Esophagus squamous epithelium (tissue), 5 donors: ENCODE measurements around the gene HS3ST3B1. TPM values are rescaled to one million over a fixed set of nuclear protein-coding genes. Genes with fewer than 3 reads are reported as not detected.

ENCODE experiments used
- DNase-seq: peaks from one replicate; lab custom pipeline; 2025; lab: John Stamatoyannopoulos, UW
- H3K27ac ChIP-seq, 4 donors: fragments of 200-600 bp; sonication (generic); one replicate each; pipeline ENCODE4 v1.5.1; 2016 to 2019; ENCODE audit warnings: mild to moderate bottlenecking in 1 of 4
- H3K27me3 ChIP-seq, 4 donors: fragments of 200-600 bp; sonication (generic); 1 replicate in 3 of 4; 2 replicates in 1 of 4; pipeline versions ENCODE4 v1.5.1 to v1.6.0; 2017 to 2021; ENCODE audit warnings: antibody characterized with exemption in 1 of 4
- H3K36me3 ChIP-seq, 3 donors: fragments of 200-600 bp; sonication (generic); one replicate each; pipeline ENCODE4 v1.5.1; 2016 to 2019
- H3K4me1 ChIP-seq, 3 donors: fragments of 200-600 bp; sonication (generic); one replicate each; pipeline ENCODE4 v1.5.1; 2017 to 2019
- H3K4me3 ChIP-seq, 4 donors: fragments of 200-600 bp; sonication (generic); 1 replicate in 3 of 4; 2 replicates in 1 of 4; pipeline ENCODE4 v1.5.1; 2016 to 2019; ENCODE audit warnings: mild to moderate bottlenecking in 2 of 4, moderate library complexity in 1 of 4
- H3K9me3 ChIP-seq, 3 donors: fragments of 200-600 bp; sonication (generic); one replicate each; pipeline ENCODE4 v1.5.1; 2016 to 2019
- POLR2A ChIP-seq, 4 donors: fragments of 450-650 bp; IDR thresholded peaks; one replicate each; pipeline ENCODE4 v1.6.1; 2017; ENCODE audit warnings: antibody characterized with exemption in 4 of 4, mild to moderate bottlenecking in 4 of 4, moderate library complexity in 3 of 4
- WGBS, 2 donors: methylation state at CpG; one replicate each; pipeline ENCODE4 v1.1.5; 2018; 5-methylcytosine and 5-hydroxymethylcytosine counted together
- intact Hi-C: fragments of 100-400 bp; cut with DNase I; formaldehyde crosslinking; loops from one replicate; pipeline ENCODE4 v1.15.0; 2022
- total RNA-seq, 4 donors: library from RNA; depleted of rRNA; stranded (reverse); fragments of >200 nt; gene quantifications; one replicate each; pipeline ENCODE4 v1.1.0, GENCODE V29; 2016
- TF ChIP-seq, protein P1 (sequence below), 6 experiments: fragments of 450-650 bp in 4 of 6; fragments of 200-600 bp in 2 of 6; sonication (generic) in 2 of 6; IDR thresholded peaks; one replicate each; pipeline ENCODE4 v1.5.1; 2016 to 2019; ENCODE audit warnings: antibody characterized with exemption in 6 of 6, mild to moderate bottlenecking in 4 of 6, moderate library complexity in 4 of 6
- donor health status: DM: yes; HTN: yes; CAD: no.

The HS3ST3B1 gene
- total RNA-seq, 4 donors from 2014 or later: 5.6 to 7.6 (median 6.4) TPM

- Histone ChIP-seq H3K4me3 (no peak overlapping the region), H3K27ac (no peak overlapping the region), H3K27me3 (peaks cover 0 to 4% (median 0%) of the 10 kb centered on the region in 4 donors), H3K9me3 (no peaks in the 10 kb centered on the region), H3K4me1 (peaks cover 0 to 7% (median 3%) of the 10 kb centered on the region in 3 donors), H3K36me3 (no peaks in the 10 kb centered on the region)
- TF ChIP-seq POLR2A (IDR thresholded peaks at IDR 0.05): no peak
- TF ChIP-seq, protein P1, sequence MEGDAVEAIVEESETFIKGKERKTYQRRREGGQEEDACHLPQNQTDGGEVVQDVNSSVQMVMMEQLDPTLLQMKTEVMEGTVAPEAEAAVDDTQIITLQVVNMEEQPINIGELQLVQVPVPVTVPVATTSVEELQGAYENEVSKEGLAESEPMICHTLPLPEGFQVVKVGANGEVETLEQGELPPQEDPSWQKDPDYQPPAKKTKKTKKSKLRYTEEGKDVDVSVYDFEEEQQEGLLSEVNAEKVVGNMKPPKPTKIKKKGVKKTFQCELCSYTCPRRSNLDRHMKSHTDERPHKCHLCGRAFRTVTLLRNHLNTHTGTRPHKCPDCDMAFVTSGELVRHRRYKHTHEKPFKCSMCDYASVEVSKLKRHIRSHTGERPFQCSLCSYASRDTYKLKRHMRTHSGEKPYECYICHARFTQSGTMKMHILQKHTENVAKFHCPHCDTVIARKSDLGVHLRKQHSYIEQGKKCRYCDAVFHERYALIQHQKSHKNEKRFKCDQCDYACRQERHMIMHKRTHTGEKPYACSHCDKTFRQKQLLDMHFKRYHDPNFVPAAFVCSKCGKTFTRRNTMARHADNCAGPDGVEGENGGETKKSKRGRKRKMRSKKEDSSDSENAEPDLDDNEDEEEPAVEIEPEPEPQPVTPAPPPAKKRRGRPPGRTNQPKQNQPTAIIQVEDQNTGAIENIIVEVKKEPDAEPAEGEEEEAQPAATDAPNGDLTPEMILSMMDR (IDR thresholded peaks at IDR 0.05): no peak
- WGBS, 2 donors: 69 to 85% methylated on average over 4 of the region's 4 CpGs
- DNase-seq: no peak
- intact Hi-C loops: no loop called here
Observed at GRCh38 chr17:14336418-14336817, 35.5 kb downstream of the HS3ST3B1 start.

GRCh38 chr17:14337596-14338079 lies 36.8 kb downstream of the HS3ST3B1 start:
- Histone ChIP-seq H3K36me3 (no peaks in the 10 kb centered on the region), H3K4me1 (peaks cover 0 to 7% (median 3%) of the 10 kb centered on the region in 3 donors), H3K27me3 (peaks cover 0 to 4% (median 0%) of the 10 kb centered on the region in 4 donors), H3K27ac (no peak overlapping the region), H3K4me3 (no peak overlapping the region), H3K9me3 (no peaks in the 10 kb centered on the region)
- no peak for TF ChIP-seq POLR2A (IDR thresholded peaks at IDR 0.05)
- TF ChIP-seq, protein P1 (IDR thresholded peaks at IDR 0.05): no peak
- no peak for DNase-seq
- WGBS, 2 donors: 84 to 94% methylated on average over 3 of the region's 3 CpGs
- intact Hi-C loops: no loop called here

DNA sequence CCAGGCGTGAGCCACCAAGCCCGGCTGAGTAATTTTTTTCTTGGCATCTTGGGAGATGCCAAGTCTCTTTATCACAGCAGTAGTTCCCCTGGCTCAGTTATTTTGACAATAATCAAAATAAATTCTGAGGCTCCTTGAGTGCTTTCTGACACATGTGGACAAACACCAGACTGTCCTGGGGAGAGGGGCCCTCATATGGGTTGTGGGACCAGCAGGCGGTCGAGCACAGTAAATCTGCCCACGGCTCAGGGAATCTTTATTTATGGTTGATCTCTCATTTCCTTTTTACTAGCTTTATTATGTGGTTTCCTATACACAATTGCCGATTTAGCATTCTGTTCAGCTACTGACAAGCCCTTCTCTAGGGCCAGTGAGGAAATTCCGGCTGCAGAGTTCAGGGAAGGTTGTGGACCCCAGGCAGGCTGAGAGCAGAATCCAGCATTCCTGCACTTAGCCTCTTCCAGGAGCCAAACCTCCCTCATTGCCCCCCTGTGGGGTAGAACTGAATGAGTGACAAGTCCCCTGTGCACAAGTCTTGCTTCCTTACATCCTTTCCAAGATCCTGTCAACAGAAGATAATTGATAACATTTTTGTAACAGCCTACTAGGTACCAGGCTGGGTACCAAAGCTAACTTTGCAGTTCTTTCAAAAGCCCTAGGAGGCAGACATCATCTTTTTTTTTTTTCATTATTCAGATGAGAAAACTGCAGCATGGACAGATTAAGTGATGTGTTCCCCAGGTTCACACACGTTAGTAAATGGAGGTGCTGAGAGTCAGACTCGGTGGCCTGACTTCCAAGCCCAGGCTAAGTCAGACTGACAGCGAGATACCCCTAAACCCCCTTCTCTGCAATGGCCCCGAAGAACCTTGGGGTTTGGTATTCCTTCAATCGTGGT lies 40.2 kb downstream of the HS3ST3B1 start:
- H3K27me3 ChIP-seq: peaks cover 0 to 4% (median 0%) of the 10 kb centered on the region in 4 donors
- no peaks in the 10 kb centered on the region for H3K9me3 ChIP-seq
- H3K4me1 ChIP-seq: no peaks in the 10 kb centered on the region
- TF ChIP-seq POLR2A (IDR thresholded peaks at IDR 0.05): no peak
- TF ChIP-seq, protein P1 (IDR thresholded peaks at IDR 0.05): no peak
- H3K4me3 ChIP-seq: no peak overlapping the region
- H3K27ac ChIP-seq: no peak overlapping the region
- 60 to 67% methylated on average over 9 to 12 of the region's 12 CpGs for WGBS, 2 donors
- peaks cover 0 to 5% (median 0%) of the 10 kb centered on the region in 3 donors for H3K36me3 ChIP-seq
- intact Hi-C loops: no loop called here
- DNase-seq: no peak

- no peak overlapping the region for H3K4me3 ChIP-seq
- no peak for TF ChIP-seq POLR2A (IDR thresholded peaks at IDR 0.05)
- TF ChIP-seq, protein P1 (IDR thresholded peaks at IDR 0.05): no peak
- DNase-seq: no peak
- H3K4me1 ChIP-seq: no peaks in the 10 kb centered on the region
- 54 to 58% methylated on average over 5 of the region's 5 CpGs for WGBS, 2 donors
- no peaks in the 10 kb centered on the region for H3K9me3 ChIP-seq
- H3K36me3 ChIP-seq: peaks cover 0 to 13% (median 0%) of the 10 kb centered on the region in 3 donors
- H3K27me3 ChIP-seq: peaks cover 0 to 4% (median 0%) of the 10 kb centered on the region in 4 donors
- intact Hi-C loops: no loop called here
- H3K27ac ChIP-seq: no peak overlapping the region
Observed at GRCh38 chr17:14341866-14342265, 41.0 kb downstream of the HS3ST3B1 start.

GRCh38 chr17:14346801-14347200 lies 45.9 kb downstream of the HS3ST3B1 start:
- H3K27me3 ChIP-seq: no peaks in the 10 kb centered on the region
- no peaks in the 10 kb centered on the region for H3K9me3 ChIP-seq
- H3K36me3 ChIP-seq: peaks cover 0 to 15% (median 0%) of the 10 kb centered on the region in 3 donors
- TF ChIP-seq, protein P1 (IDR thresholded peaks at IDR 0.05): no peak
- TF ChIP-seq POLR2A (IDR thresholded peaks at IDR 0.05): no peak
- DNase-seq: no peak
- no peak overlapping the region for H3K4me3 ChIP-seq
- 20 to 71% methylated on average over 1 to 4 of the region's 6 CpGs for WGBS, 2 donors
- intact Hi-C loops: no loop called here
- H3K4me1 ChIP-seq: no peaks in the 10 kb centered on the region
- H3K27ac ChIP-seq: no peak overlapping the region
